Urothelium cell line (cell line): Measurements from ENCODE around the gene TEX2.

Source experiments
- DNase-seq: peaks from one replicate; pipeline ENCODE4 v3.0.0; 2011; ENCODE audit warnings: low spot score, mixed read lengths
- FAIRE-seq: peaks from 2 replicates; lab custom pipeline; 2011; peaks lifted over from hg19 to GRCh38; lab: Jason Lieb, UNC

Gene TEX2

DNA sequence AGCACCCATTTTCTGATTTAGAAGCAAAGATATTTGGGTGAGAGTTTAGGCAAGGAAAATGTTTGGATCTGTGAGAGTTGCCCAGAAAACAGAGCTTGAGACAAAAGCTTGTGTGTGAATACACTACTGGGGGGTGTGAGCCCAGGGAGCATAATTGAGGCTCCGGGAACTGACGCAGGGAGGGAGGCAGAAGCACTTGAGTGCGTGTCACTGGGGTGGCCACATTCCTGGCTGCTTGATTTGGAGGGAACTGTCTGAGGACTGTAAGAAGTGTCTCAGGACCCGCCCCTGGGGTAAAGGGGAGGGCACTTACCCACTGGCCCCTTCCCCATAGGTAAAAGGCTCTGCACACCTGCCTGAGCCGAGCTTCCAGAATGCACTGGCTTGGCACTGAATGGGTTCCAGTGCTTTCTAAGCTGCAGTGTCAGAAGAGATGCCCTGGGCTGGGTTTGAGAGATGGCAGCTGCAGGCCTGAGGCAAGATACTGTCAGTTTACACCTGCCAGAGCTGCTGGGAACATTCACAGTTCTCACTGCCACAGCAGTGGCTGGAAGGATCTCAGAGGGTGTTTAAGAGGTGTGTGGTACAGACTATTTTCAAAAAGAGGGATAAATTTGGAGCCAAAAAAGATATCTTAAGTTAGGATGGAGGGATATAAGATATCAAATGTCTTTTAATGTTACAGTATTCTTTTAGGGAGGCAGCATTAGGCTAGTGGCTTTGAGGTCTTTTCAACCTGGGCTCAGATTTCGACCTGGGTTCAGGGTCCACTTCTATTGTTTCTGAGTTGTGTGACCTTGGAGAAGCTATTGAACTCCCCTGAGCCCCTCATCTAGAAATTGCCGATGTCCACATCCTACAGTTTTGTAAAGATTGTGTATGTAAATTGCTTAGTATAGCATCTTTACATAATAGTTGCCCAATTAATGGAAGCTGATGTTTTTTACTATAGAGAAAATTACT lies 6.9 kb upstream of the TEX2 start:
- FAIRE-seq (no peak), DNase-seq (no peak)

DNA sequence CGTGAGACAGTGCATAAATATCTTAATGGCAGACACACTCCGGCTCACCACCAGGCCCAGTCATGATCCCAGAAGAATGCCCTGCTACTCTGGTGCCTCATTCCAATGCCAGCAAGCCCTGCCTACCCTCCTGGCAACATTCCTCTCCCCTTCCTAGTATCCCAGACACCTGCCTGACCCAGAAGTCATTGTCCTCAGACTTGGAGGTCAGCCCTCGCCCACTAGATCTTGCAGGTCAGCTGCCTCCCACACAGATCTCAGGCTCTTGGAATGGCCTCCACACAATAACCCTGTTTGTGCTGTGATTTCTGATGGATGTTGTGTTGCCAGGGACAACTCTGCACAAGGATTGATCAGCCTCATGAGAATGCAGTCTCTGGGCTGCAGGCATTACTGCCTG lies 1.8 kb upstream of the TEX2 start:
- no peak for DNase-seq
- FAIRE-seq: no peak

DNA sequence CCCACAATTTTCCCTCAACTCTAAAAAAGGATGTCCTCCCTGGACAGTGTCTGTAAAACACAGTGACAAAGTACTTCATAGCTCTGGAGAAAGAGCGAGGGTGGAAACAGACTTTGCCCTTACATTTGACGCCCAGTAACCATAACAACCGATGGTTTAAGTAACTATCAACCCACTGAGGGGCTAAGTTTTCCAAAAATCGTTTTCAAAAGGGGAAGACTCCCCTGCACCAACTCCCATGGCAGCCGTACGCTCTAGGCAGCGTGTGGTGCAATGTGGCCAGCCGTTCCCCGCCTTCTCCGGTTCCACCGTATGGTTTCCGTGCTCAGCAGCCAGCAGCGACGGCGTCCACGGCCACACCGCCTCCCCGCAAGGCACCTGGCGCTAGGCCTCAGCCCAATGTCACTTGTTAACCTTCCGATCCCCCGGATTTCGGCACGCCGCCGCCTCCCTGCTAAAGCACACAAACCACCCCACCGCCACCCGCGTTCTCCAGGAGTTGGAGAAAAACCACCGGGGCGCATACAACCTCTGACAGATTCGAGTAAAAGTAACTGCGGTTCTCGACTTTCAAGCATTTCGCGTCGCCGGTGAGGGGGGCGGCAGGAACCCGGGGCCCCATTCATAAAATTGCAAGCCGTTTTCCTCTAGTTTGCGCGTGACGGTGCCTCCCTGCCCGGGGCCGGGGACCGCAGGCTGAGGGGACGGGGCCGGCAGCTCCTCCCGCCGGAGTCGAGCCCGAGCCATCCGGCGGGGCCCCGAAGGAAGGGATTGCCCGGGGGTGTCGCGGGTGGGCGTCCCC lies 661 bp downstream of the TEX2 start:
- FAIRE-seq (no peak), DNase-seq (peak; percentile 61)

DNA sequence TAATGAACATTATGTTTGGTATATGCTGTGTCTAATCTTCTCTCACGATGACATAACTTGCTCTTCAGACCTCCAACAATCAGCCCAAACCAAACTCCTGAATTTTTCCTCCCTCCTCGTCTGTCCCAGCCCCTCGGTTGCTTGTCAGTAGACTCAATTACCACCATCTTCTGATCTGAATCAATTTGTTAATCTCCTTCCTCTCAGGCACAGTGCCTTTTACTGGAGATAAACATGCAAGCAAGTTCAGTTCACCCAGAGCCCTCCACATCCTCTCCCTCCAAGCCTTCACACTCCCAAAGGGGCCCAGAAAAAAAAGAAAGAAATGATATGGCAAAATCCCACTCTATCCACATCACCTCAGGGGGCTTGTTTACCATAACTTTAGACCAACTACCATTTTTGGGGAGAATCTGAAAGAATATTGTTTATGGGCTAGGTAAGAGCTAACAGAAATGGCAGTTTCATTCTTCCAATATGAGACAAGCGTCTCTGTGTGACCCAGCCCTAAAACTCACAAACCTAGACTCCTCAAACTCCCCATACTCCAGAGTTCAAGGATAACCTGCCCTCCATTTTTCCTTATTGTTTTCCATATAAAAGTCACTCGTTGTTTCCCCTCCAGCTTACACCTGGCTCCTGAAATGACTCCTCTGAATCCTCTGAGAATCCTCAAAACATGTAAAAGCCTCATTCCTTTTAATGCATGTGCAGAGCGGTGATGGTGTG lies 1.5 kb downstream of the TEX2 start:
- FAIRE-seq (no peak), DNase-seq (no peak)

DNA sequence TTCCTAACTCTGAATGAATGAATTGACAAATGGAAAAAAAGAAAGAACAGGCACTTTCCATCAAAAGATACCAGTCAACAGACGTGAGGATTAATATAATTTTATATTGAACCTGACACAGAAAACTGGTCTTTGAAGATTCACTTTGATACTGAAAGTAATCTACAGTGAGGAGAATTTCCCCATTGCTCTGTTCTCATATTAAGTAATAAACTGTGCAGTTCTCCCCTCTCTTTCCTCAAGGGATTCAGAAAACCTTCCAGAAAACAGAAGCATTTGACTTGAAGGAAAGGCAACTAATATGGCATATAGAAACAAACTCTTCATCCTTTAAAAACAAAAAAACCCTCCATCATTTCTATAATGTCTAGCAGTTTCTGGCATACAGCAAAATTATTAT lies 2.2 kb downstream of the TEX2 start:
- FAIRE-seq: no peak
- DNase-seq: no peak

DNA sequence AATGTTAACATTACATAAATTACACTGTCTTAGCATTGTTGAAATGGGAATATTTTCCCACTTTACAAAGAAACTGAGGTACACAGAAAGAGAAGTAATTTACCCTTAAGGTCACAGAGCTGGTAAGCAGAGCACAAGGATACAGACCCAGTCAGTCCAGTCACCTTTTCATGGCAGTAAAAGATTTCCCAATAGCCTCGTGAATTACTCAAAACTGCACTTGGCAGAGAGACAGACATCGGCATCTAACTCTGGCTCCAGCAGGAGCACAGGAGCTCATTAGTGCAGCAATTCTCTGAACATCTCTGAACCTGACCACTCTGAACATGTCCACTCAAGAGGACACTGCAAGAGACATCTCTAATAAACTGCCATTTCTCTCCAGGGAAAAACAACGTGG lies 3.1 kb downstream of the TEX2 start:
- no peak for DNase-seq
- FAIRE-seq: no peak

DNA sequence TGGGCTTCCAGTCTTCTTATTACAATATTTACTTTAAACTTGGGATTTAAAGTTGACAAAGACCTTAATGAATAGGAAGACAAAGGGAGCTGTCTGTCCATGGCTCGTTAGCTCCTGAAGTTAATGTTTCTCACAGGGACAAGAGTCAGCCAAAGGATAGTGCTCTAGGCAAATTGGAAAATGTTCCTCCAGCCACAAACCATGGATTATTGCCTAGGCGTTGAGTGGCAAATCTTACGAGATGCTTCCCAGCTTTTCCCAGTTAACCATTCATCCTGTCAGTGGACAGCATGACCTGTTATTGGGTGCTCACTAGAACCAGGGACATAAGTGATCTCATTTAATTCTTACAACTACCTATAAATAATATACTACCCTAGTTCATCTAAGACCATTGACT lies 3.6 kb downstream of the TEX2 start:
- no peak for FAIRE-seq
- DNase-seq: no peak

DNA sequence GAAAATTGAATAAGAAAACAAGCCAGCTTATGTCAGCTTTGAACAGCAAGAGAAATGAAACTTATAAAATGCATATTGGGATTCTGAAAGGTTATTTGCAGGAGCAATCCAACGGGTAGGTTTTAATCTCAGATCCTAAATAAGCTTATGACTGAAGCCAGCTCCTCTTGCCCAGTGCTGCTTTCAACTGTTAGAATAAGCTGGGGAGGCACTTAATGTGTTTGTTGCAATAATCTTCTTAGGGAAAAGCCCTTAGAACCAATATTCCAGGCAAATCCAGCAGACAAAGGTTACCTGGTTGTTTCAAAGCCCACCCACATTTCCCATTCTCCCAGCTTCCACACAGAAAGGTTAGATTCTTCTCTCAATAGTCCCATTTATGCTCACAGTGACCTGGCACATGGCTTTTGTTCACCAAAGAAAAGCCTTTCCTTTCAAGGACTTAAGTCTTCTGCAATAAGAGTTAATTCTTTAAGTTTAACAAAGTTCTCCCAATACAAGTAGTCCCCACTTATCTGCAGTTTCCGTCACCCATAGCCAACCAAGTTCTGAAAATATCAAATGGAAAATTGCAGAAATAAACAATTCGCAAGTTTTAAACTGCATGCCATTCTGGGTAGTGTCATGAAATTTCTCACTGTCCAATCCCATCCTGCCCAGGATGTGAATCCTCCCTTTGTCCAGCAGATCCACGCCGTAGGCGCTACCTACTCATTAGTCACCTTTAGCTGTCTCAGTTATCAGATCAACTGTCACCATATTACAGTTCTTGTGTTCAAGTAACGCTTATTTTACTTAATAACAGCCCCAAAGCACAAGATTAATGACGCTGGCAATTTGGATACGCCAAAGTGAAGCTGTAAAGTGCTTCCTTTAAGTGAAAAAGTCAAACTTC lies 5.9 kb downstream of the TEX2 start:
- FAIRE-seq: no peak

DNA sequence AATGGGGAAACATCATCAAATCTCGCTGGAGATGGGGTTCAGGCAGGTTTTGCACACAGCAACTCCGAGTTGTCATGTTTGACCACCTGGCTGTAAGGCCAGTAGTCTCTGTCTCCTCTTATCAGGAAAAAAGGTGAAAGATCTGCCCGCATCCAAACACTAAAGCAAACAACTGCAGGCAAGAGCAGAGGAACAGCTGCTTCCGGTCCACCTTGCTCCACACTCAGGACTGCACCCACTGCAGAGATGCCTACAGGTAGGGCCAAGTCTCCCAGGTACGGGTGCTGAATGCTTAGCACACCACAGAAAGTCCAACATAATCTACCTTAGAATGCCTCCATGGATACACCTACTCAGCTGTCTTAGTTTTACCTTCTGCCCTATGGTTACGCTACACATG lies 7.3 kb downstream of the TEX2 start:
- no peak for FAIRE-seq
- DNase-seq: no peak

More for the DNA sequence above, 5.9 kb downstream of the TEX2 start:
- DNase-seq: no peak

DNA sequence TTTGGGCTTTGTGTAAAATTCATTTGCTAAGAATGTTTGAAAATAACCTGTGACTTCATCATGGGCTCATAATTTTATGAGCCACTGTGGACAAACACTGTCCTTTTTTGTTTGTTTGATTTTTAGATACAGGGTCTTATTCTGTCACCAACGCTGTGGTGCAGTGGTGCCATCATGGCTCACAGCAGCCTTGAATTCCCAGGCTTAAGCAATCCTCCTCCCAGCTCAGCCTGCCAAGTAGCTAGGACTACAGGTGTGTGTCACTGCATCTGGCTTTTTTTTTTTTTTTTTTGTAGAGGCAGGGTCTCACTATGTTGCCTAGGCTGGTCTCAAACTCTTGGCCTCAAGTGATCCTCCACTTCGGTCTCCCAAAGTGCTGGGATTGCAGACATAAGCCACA lies 8.3 kb downstream of the TEX2 start:
- no peak for DNase-seq
- FAIRE-seq: no peak

DNA sequence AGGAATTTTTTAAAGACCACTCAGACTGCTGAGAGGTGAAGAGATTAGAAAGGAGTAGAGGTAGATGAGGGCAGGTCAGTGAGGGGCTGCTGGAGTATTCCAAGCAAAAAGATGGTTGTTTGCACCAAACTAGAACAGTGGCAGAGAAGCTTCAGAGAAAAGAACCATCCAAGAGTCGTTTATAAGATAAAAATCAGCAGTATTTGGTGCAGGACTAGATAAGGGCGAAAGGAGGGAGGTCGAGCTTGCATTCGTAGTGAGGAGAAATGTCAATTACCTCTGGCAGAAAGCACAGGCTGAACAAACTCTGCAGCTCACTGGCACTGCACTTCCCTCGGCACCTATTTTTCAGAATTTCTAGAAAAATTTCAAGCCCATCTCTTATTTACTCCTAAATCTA lies 9.6 kb downstream of the TEX2 start:
- DNase-seq (no peak), FAIRE-seq (no peak)

DNA sequence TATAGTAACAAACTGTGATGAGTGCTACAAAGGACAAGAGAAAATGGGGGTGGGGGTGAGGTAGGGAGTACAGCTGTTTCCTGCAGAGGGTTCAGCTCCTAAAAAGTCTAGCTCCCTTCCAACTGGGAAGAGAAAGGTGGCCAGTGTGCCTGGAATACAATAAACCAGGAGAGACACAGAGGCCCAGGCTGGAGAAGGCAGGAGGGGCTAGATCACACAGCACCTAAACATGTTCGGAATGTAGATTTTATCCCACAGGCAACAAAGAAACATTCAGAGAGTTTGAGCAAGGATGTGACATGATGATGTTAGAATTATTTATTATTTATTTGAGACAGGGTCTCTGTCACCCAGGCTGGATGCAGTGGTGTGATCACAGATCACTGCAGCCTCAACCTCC lies 10.2 kb downstream of the TEX2 start:
- peak; percentile 39 for DNase-seq
- FAIRE-seq: no peak

DNA sequence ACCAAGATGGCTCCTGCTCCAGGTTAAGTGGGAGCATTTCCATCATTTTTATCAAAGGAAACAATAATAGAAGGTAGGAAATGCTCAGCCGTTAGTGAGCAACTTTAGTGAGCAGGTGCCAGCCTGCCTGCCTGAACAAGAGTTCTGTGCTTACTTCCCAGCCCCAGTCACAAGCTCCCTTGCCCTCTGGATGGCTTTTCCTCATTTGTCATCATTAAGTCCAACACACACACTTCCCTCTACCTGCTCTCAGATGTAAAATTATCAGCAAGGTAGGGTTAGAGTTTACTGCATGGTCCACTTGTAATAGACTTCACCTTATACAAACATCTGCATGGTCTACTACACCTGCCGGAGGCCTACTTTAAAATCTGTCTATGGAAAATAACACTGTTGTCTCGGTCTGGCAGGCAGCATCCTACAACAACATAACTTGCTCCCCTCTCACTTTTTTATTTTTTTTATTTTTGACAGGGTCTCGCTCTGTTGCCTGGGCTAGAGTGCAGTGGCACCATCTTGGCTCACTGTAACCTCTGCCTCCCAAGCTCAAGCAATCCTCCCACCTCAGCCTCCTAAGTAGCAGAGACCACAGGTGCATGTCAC lies 12.7 kb downstream of the TEX2 start:
- FAIRE-seq: no peak
- DNase-seq: no peak

DNA sequence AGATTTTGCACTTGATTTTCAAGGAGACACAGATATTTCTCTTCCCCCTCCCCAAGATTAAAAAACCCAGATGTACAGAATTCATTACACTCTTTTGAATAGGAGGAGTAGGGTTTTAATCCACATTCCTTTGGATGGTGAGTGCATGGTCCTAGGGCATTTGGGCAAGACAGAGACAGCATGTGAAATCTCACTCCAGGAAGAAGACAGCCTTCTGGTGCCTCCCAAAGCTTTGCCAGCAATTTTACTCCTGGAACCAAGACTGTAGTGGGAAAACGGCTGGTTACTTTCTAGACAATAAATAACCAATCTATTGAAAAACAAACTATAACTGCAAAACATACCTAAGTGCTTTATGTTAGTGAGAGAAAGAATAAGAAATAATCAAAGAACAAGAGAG lies 15.2 kb downstream of the TEX2 start:
- FAIRE-seq (no peak), DNase-seq (no peak)

DNA sequence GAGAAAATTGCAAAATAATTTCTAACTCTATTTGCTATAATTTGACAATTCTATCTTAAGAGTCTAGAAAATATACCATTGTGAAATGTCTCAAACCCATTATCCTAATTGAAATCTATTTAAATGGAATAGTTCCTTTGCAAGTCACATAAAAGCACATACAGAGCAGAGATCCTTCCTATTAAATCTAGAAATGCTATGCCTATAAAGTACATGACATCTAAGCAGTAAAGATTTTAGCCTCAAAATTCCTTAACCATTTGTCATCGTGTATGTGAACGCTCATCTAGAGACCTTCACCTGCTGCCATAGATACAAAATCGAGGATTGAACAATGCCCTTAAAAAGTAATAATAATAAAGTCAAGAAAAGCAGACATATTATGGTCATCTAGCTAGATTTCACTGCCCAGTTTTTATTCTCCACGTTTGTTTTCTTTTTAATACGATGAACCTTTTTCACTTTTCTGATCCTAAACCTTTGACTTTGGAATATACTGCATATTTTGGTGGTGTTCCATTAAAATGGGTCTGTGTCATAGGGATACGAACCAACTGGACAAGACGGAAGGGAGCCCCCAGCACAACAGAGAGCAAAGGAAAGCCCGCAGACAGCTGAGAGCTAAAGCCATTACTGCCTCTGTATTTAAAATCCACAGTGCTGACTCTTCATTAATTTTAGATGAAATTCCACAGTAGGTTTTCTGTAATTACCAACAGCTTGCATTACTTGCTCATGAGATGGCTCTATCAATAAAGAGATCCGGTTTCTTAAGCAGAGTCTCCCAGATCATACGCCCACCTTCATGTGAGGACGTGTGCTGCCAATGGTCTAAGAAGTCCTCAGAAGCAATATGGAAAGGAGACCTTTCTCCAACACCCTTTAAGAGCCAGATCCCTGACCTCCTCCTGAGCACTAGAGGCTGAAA lies 17.6 kb downstream of the TEX2 start:
- DNase-seq (peak; percentile 41), FAIRE-seq (no peak)

DNA sequence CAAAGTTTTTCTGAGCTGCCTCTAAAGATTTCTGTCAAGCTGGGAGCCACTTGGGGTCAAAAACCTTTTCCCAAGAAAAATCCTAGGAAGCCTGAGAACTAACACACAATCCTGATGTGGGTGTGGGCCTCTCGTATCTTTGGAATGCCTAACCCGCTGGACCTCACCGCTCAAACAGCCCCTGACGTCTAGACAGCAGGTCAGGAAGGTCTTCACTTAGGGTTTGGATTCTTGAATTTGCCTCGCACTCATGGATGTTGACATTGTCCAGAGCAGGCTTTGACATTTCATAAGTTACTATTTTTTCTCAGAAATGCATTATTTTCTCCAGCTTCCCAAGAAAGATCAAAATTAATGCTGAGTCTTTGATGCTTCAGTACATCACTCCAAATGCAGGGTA lies 18.9 kb downstream of the TEX2 start:
- DNase-seq: peak; percentile 49
- FAIRE-seq: no peak

DNA sequence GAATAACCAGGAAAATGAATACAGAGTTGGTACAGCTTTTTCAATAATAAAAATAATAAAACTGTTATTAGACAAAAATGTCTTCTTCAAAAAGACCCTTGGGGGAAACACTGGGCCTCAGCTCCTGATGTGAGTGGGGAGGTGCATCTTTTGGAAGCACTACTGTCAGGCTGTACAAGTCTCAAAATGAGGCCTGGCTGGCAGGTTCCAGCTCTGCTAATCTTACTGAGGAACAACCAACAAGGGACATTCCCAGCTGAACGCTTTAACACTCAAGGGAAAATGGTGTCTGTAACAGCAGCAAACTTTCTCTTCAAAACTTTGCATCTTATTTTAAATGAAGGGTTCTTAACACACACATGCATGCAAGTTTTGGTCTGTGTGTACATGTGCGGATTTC lies 19.7 kb downstream of the TEX2 start:
- FAIRE-seq (no peak), DNase-seq (no peak)

DNA sequence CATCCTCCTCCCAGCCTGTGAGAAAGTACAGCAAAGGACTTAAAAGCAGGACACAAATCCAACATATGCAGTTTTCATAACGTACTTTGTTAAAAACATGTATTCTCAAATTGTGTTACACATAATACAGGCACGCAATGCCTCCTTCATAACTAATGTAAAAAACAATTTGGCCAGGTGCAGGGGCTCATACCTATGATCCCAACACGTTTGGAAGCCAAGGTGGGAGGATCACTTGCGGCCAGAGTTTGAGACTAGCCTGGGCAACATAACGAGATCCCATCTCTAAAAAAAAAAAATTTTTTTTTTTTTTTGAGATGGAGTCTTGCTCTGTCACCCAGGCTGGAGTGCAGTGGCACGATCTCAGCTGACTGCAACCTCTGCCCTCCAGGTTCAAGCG lies 20.4 kb downstream of the TEX2 start:
- FAIRE-seq (no peak), DNase-seq (no peak)
